GM21515 (cell line): Measurements from ENCODE around the gene CCL5.

ENCODE experiments used
- ATAC-seq: cut with Tn5 transposase; IDR thresholded peaks from one replicate; pipeline ENCODE4 v1.9.1; 2021; ENCODE audit not compliant: unreplicated experiment

CCL5 gene

GRCh38 chr17:35868737-35869136 is 11.4 kb downstream of the CCL5 start, which contains the start of gene HEATR9:
Gene HEATR9 (minus strand): TSS chr17:35868891. CDS start chr17:35868742, 149 bp downstream.
- ATAC-seq: no peak

- ATAC-seq: no peak
Observed at GRCh38 chr17:35867574-35867973, 12.6 kb downstream of the CCL5 start.

- ATAC-seq: no peak
Observed at GRCh38 chr17:35866341-35866950, 13.7 kb downstream of the CCL5 start.

- no peak for ATAC-seq
Observed at GRCh38 chr17:35865412-35866340, 14.5 kb downstream of the CCL5 start.

GRCh38 chr17:35864853-35865252 is 15.3 kb downstream of the CCL5 start:
- no peak for ATAC-seq

- no peak for ATAC-seq
Observed at GRCh38 chr17:35856603-35857002, 23.6 kb downstream of the CCL5 start.

- no peak for ATAC-seq
Observed at GRCh38 chr17:35855965-35856364, 24.2 kb downstream of the CCL5 start.

GRCh38 chr17:35849469-35850348 is 30.5 kb downstream of the CCL5 start:
- ATAC-seq: no peak

- ATAC-seq: no peak
Observed at GRCh38 chr17:35847633-35848373, 32.4 kb downstream of the CCL5 start.

GRCh38 chr17:35847006-35847405 is 33.2 kb downstream of the CCL5 start:
- no peak for ATAC-seq

- no peak for ATAC-seq
Observed at GRCh38 chr17:35846055-35846809, 33.9 kb downstream of the CCL5 start.

GRCh38 chr17:35844547-35844946 is 35.6 kb downstream of the CCL5 start:
- no peak for ATAC-seq

- no peak for ATAC-seq
Observed at GRCh38 chr17:35843698-35844097, 36.5 kb downstream of the CCL5 start.

GRCh38 chr17:35842239-35842638 is 37.9 kb downstream of the CCL5 start:
- ATAC-seq: no peak

- no peak for ATAC-seq
Observed at GRCh38 chr17:35841505-35841904, 38.7 kb downstream of the CCL5 start.

- ATAC-seq: no peak
Observed at GRCh38 chr17:35841101-35841500, 39.1 kb downstream of the CCL5 start.

- no peak for ATAC-seq
Observed at GRCh38 chr17:35825206-35825605, 55.0 kb downstream of the CCL5 start.
